HepG2 (cell line): ENCODE results near the gene ZMPSTE24. TPM values are rescaled to one million over a fixed set of nuclear protein-coding genes. Genes with fewer than 3 reads are reported as not detected.

Experiments
- ARNT2 ChIP-seq: sonication (generic); formaldehyde crosslinking; IDR thresholded peaks from 2 replicates; pipeline ENCODE4 v1.8.0; 2022; ENCODE audit warnings: mild to moderate bottlenecking, low read depth, missing genetic modification reagents, moderate library complexity
- CHD2 ChIP-seq: IDR thresholded peaks from 2 replicates; pipeline ENCODE4 v1.6.1; 2011; ENCODE audit warnings: low read depth, low read length, improper control_type of control experiment
- CTCF ChIP-seq: sonication (generic); formaldehyde crosslinking; IDR thresholded peaks from 2 replicates; pipeline ENCODE4 v1.5.0; 2020; ENCODE audit warnings: mild to moderate bottlenecking, missing genetic modification reagents, moderate library complexity
- ELF1 ChIP-seq: sonication (generic); formaldehyde crosslinking; IDR thresholded peaks from 2 replicates; pipeline ENCODE4 v1.4.0; 2020; ENCODE audit warnings: missing genetic modification reagents
- ERF ChIP-seq: IDR thresholded peaks from 2 replicates; pipeline ENCODE4 v1.6.1; 2018; ENCODE audit warnings: missing biosample characterization, missing genetic modification reagents
- FOSL2 ChIP-seq: sonication (generic); formaldehyde crosslinking; IDR thresholded peaks from 2 replicates; pipeline ENCODE4 v1.4.0; 2020; ENCODE audit warnings: missing genetic modification reagents
- FOXA3 ChIP-seq: IDR thresholded peaks from 2 replicates; pipeline ENCODE4 v1.6.1; 2016; ENCODE audit warnings: missing genetic modification reagents, missing compliant biosample characterization
- HMG20A ChIP-seq: IDR thresholded peaks from 2 replicates; pipeline ENCODE4 v1.6.1; 2016; ENCODE audit warnings: borderline replicate concordance
- JUND ChIP-seq: sonication (generic); formaldehyde crosslinking; IDR thresholded peaks from 2 replicates; pipeline ENCODE4 v1.8.0; 2022; ENCODE audit warnings: mild to moderate bottlenecking, missing genetic modification reagents
- NCOA2 ChIP-seq: sonication (generic); formaldehyde crosslinking; IDR thresholded peaks from 2 replicates; pipeline ENCODE4 v1.8.0; 2022; ENCODE audit warnings: inconsistent platforms
- NFE2L2 ChIP-seq: fragments of 150-350 bp; IDR thresholded peaks from 2 replicates; pipeline ENCODE4 v1.6.1; 2014; ENCODE audit warnings: low read length
- NPAS2 ChIP-seq: sonication (generic); formaldehyde crosslinking; IDR thresholded peaks from 2 replicates; pipeline ENCODE4 v1.8.0; 2022; ENCODE audit warnings: mild to moderate bottlenecking, missing genetic modification reagents, borderline replicate concordance
- PAXIP1 ChIP-seq: sonication (generic); formaldehyde crosslinking; conservative IDR thresholded peaks from 2 replicates; pipeline ENCODE4 v1.4.0; 2020; ENCODE audit warnings: mild to moderate bottlenecking, missing genetic modification reagents, moderate library complexity
- RBM22 ChIP-seq: fragments of 200-400 bp; formaldehyde crosslinking; optimal IDR thresholded peaks from 2 replicates; pipeline ENCODE3; 2017; ENCODE audit warnings: mild to moderate bottlenecking, low read length, moderate library complexity
- RFX3 ChIP-seq: IDR thresholded peaks from 2 replicates; pipeline ENCODE4 v1.6.1; 2016; ENCODE audit warnings: missing biosample characterization, missing genetic modification reagents
- SALL2 ChIP-seq: sonication (generic); formaldehyde crosslinking; IDR thresholded peaks from 2 replicates; pipeline ENCODE4 v1.8.1; 2023; ENCODE audit warnings: mild to moderate bottlenecking, missing genetic modification reagents, inconsistent platforms
- SP5 ChIP-seq: IDR thresholded peaks from 2 replicates; pipeline ENCODE4 v1.6.1; 2016; ENCODE audit warnings: low read depth, borderline replicate concordance
- TEAD3 ChIP-seq: optimal IDR thresholded peaks from 2 replicates; pipeline ENCODE3; 2016; ENCODE audit warnings: borderline replicate concordance
- ZNF34 ChIP-seq: sonication (generic); formaldehyde crosslinking; IDR thresholded peaks from 2 replicates; pipeline ENCODE4 v1.4.0; 2020; ENCODE audit warnings: mild to moderate bottlenecking, missing genetic modification reagents, borderline replicate concordance
- ZNF350 ChIP-seq: sonication (generic); formaldehyde crosslinking; IDR thresholded peaks from 2 replicates; pipeline ENCODE4 v1.4.0; 2020; ENCODE audit warnings: mild to moderate bottlenecking, low read depth, missing genetic modification reagents, borderline replicate concordance
- ZNF552 ChIP-seq: sonication (generic); formaldehyde crosslinking; IDR thresholded peaks from 2 replicates; pipeline ENCODE4 v1.9.0; 2022; ENCODE audit warnings: missing genetic modification reagents, mild to moderate bottlenecking, borderline replicate concordance
- ZNF652 ChIP-seq: IDR thresholded peaks from 2 replicates; pipeline ENCODE4 v1.6.1; 2016; ENCODE audit warnings: low read depth, borderline replicate concordance
- ZNF704 ChIP-seq: sonication (generic); formaldehyde crosslinking; IDR thresholded peaks from 2 replicates; pipeline ENCODE4 v1.8.1; 2023; ENCODE audit warnings: mild to moderate bottlenecking, inconsistent platforms, moderate library complexity, missing genetic modification reagents, borderline replicate concordance
- ZNF724P ChIP-seq: sonication (generic); formaldehyde crosslinking; IDR thresholded peaks from 2 replicates; pipeline ENCODE4 v1.8.0; 2022; ENCODE audit warnings: missing genetic modification reagents, borderline replicate concordance
- polyA plus RNA-seq, 8 experiments: library from polyadenylated mRNA; depleted of rRNA in 3 of 8; stranded (reverse) in 7 of 8; unstranded in 1 of 8; fragments of >200 nt; fragmentation: Illumina TruSeq in 4 of 8; extraction: Trizol in 4 of 8; gene quantifications; 2 replicates each; pipeline versions ENCODE4 v1.2.1 to v1.2.3, GENCODE V29; 2011 to 2016; ENCODE audit warnings: low read depth in 4 of 8, missing spikeins in 1 of 8, mixed read lengths in 1 of 8; ENCODE audit not compliant: insufficient read depth in 1 of 8
- total RNA-seq, 5 experiments: library from RNA; depleted of rRNA; stranded (reverse); fragments of >200 nt; fragmentation: Illumina TruSeq; extraction: Trizol; gene quantifications; 2 replicates each; pipeline ENCODE4 v1.2.3, GENCODE V29; 2016; ENCODE audit warnings: low read depth in 1 of 5
- TF ChIP-seq, protein P1 (sequence below): IDR thresholded peaks from 2 replicates; pipeline ENCODE4 v1.6.1; 2016

ZMPSTE24 gene
- total and polyA plus RNA-seq, 2 of the 13 experiments (the other 11 are each of a cell fraction or from before 2014, with no cell fraction given): 13.6 to 60.2 TPM

DNA sequence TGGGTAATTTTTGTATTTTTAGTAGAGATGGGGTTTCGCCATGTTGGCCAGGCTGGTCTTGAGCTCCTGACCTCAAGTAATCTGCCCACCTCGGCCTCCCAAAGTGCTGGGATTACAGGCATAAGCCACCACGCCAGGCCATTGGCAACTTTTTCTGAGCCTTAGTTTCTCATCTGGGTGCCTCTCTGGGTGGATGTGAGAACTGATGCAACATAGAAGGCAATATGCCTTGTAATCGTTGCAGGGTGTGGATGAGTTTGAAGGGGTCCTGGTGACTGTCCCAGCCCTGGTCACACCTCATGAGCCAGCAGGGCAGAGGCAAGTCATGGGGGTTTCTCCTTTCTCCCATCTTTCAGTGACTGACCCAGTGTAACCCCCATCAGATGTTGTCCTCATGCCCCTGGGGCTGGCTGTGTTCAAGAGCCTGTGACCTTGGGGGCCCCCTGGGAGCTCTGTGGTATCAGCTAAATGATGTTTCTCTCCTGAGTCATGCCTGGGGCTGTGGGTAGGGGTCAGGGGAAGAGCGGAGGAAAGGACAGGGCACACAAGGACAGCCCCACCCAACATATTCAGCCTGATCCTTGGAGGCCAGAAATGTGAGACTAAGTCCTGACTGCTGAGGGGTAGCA lies 55.4 kb downstream of the ZMPSTE24 start (continued):
- TF ChIP-seq, protein P1, sequence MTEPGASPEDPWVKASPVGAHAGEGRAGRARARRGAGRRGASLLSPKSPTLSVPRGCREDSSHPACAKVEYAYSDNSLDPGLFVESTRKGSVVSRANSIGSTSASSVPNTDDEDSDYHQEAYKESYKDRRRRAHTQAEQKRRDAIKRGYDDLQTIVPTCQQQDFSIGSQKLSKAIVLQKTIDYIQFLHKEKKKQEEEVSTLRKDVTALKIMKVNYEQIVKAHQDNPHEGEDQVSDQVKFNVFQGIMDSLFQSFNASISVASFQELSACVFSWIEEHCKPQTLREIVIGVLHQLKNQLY (CRISPR knock-in tag): peak; percentile 32; the same call in 1 of the 2 replicates
- TF ChIP-seq ELF1 (CRISPR knock-in tag) (0 out of 2 replicates have a peak, but pooled peaks have one; percentile 8), RFX3 (no peak), JUND (CRISPR knock-in tag) (0 out of 2 replicates have a peak, but pooled peaks have one; percentile 24), ZNF34 (CRISPR knock-in tag) (no peak), TEAD3 (CRISPR knock-in tag) (peak; percentile 60), RBM22 (no peak), NPAS2 (CRISPR knock-in tag) (no peak), SP5 (CRISPR knock-in tag) (0 out of 2 replicates have a peak, but pooled peaks have one; percentile 17), NFE2L2 (peak; percentile 37; the same call in 1 of the 2 replicates), FOSL2 (CRISPR knock-in tag) (peak; percentile 90), SALL2 (no peak), CHD2 (no peak), ZNF350 (CRISPR knock-in tag) (0 out of 2 replicates have a peak, but pooled peaks have one; percentile 30), ARNT2 (0 out of 2 replicates have a peak, but pooled peaks have one; percentile 18), CTCF (CRISPR knock-in tag) (no peak), FOXA3 (CRISPR knock-in tag) (peak; percentile 31; the same call in 1 of the 2 replicates), HMG20A (CRISPR knock-in tag) (peak; percentile 28; the same call in 1 of the 2 replicates), ZNF704 (CRISPR knock-in tag) (no peak), PAXIP1 (CRISPR knock-in tag) (peak; percentile 61), NCOA2 (CRISPR knock-in tag) (peak; percentile 65), ZNF724P (CRISPR knock-in tag) (no peak), ZNF652 (no peak), ZNF552 (no peak), ERF (CRISPR knock-in tag) (no peak)
